ENCODE data around the gene SERPINA12. TPM values are rescaled to one million over a fixed set of nuclear protein-coding genes. Genes with fewer than 3 reads are reported as not detected.

The SERPINA12 gene
- not detected in 2 replicates for total RNA-seq

DNA sequence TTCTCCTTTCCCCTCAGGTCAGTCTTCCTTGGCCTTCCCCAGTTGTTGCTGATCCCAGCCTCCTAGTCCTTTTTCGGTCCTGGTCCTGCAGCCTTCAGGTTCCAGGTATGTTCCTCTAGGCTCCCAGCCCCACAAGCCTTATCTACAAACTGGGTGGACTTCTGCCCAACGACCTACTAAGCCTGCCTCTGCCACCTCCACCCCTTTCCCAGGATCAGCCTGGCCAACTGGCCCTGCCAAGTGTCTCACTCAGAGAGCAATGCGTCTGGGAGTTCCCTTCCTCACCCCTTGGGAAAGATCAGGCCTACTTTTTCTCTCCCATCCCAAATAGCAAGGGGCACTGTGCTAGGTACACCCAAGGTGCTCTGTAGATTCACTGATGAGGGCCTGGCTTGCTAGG lies at the start of gene SERPINA12:
Gene SERPINA12 (minus strand): TSS at position 114 of the 400 bp plus-strand sequence. CDS start 11,072 bp downstream, outside the sequence.
- no peak for TF ChIP-seq CTCF (IDR thresholded peaks at IDR 0.05; ENCODE audit: insufficient read depth, low read length, poor library complexity, severe bottlenecking)
- no peak within 1 kb of the TSS for H3K4me3 ChIP-seq (ENCODE audit: low read depth, low read length)
- peaks cover 2% of the 10 kb centered on the region for H3K27me3 ChIP-seq (ENCODE audit: control insufficient read depth, insufficient read depth, low read length)
- DNase-seq (ENCODE audit: low read depth), result no peak
- no peaks in the 10 kb centered on the region for H3K36me3 ChIP-seq (ENCODE audit: control insufficient read depth, insufficient read depth, low read length)

GRCh38 chr14:94558842-94559241 lies 49.6 kb upstream of the SERPINA12 start:
- DNase-seq (ENCODE audit: low read depth), result no peak
- Histone ChIP-seq H3K36me3 (ENCODE audit: control insufficient read depth, insufficient read depth, low read length) (no peaks in the 10 kb centered on the region), H3K4me3 (ENCODE audit: low read depth, low read length) (no peak overlapping the region), H3K27me3 (ENCODE audit: control insufficient read depth, insufficient read depth, low read length) (no peaks in the 10 kb centered on the region)
- TF ChIP-seq CTCF (IDR thresholded peaks at IDR 0.05; ENCODE audit: insufficient read depth, low read length, poor library complexity, severe bottlenecking), result no peak

GRCh38 chr14:94557327-94557726 lies 48.1 kb upstream of the SERPINA12 start:
- TF ChIP-seq CTCF (IDR thresholded peaks at IDR 0.05; ENCODE audit: insufficient read depth, low read length, poor library complexity, severe bottlenecking), result no peak
- no peak for DNase-seq (ENCODE audit: low read depth)
- no peak overlapping the region for H3K4me3 ChIP-seq (ENCODE audit: low read depth, low read length)
- H3K27me3 ChIP-seq (ENCODE audit: control insufficient read depth, insufficient read depth, low read length), result no peaks in the 10 kb centered on the region
- no peaks in the 10 kb centered on the region for H3K36me3 ChIP-seq (ENCODE audit: control insufficient read depth, insufficient read depth, low read length)

- TF ChIP-seq CTCF (IDR thresholded peaks at IDR 0.05; ENCODE audit: insufficient read depth, low read length, poor library complexity, severe bottlenecking), result no peak
- no peaks in the 10 kb centered on the region for H3K27me3 ChIP-seq (ENCODE audit: control insufficient read depth, insufficient read depth, low read length)
These were observed 46.7 kb upstream of the SERPINA12 start for GRCh38 chr14:94555991-94556390.

DNA sequence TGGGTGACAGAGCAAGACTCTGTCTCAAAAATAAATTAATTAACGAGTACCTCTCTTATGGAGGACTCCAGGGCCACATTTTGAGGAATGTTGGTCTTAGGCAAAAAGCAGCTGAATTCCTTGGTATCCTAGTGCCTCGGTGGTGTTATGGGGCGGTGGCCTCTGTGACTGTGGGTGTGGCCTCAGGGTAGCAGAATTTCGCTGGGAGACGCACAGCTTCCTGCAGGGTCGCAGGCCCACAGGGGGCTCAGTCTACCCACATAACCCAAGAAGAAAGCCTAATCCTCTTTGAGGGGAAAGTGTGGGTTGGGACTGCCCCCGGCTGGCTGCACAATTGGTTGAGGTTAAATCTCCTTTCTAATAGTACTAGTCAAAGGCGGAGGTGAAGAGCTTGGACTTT lies 40.8 kb upstream of the SERPINA12 start:
- no peak for TF ChIP-seq CTCF (IDR thresholded peaks at IDR 0.05; ENCODE audit: insufficient read depth, low read length, poor library complexity, severe bottlenecking)
- Histone ChIP-seq H3K27me3 (ENCODE audit: control insufficient read depth, insufficient read depth, low read length) (no peaks in the 10 kb centered on the region), H3K36me3 (ENCODE audit: control insufficient read depth, insufficient read depth, low read length) (no peaks in the 10 kb centered on the region), H3K4me3 (ENCODE audit: low read depth, low read length) (no peak overlapping the region)
- no peak for DNase-seq (ENCODE audit: low read depth)

More at GRCh38 chr14:94555991-94556390, 46.7 kb upstream of the SERPINA12 start:
- Histone ChIP-seq H3K4me3 (ENCODE audit: low read depth, low read length) (no peak overlapping the region), H3K36me3 (ENCODE audit: control insufficient read depth, insufficient read depth, low read length) (no peaks in the 10 kb centered on the region)
- DNase-seq (ENCODE audit: low read depth), result no peak

Data from kidney epithelial cell (primary cell).